K562 (cell line): Measurements from ENCODE around the gene PLXNB3. TPM values are rescaled to one million over a fixed set of nuclear protein-coding genes. Genes with fewer than 3 reads are reported as not detected.

Experiments
- CCNT2 ChIP-seq: IDR thresholded peaks from 2 replicates; pipeline ENCODE4 v1.6.1; 2011; ENCODE audit warnings: borderline replicate concordance, low read depth, mild to moderate bottlenecking, moderate library complexity, mixed read lengths, low read length; ENCODE audit not compliant: insufficient read length; ENCODE audit errors: extremely low read depth
- CHD1 ChIP-seq: fragments of 200-600 bp; sonication (generic); IDR thresholded peaks from one replicate; pipeline ENCODE4 v1.6.1; 2012; ENCODE audit warnings: mild to moderate bottlenecking, moderate library complexity, low read length, inconsistent platforms
- FOXJ2 ChIP-seq: fragments of 200-800 bp; sonication (Bioruptor generic); IDR thresholded peaks from 2 replicates; pipeline ENCODE4 v1.6.1; 2016; ENCODE audit warnings: missing genetic modification characterization, missing compliant biosample characterization
- GTF2E2 ChIP-seq: fragments of 200-800 bp; sonication (Bioruptor generic); IDR thresholded peaks from 2 replicates; pipeline ENCODE4 v1.6.1; 2016; ENCODE audit warnings: missing genetic modification characterization, missing compliant biosample characterization
- HDAC2 ChIP-seq: fragments of 450-650 bp; IDR thresholded peaks from 2 replicates; pipeline ENCODE4 v1.6.1; 2016; ENCODE audit warnings: mild to moderate bottlenecking
- HMG20A ChIP-seq: fragments of 450-650 bp; formaldehyde crosslinking; conservative IDR thresholded peaks from 2 replicates; pipeline ENCODE4 v1.4.0; 2020; ENCODE audit warnings: mild to moderate bottlenecking, mixed read lengths
- HNRNPK ChIP-seq: fragments of 200-400 bp; formaldehyde crosslinking; IDR thresholded peaks from one replicate; pipeline ENCODE4 v1.6.1; 2018; ENCODE audit warnings: mild to moderate bottlenecking, low read depth, low read length; ENCODE audit not compliant: poor library complexity, severe bottlenecking
- ILF3 ChIP-seq: fragments of 450-650 bp; IDR thresholded peaks from 2 replicates; pipeline ENCODE4 v1.6.1; 2018; ENCODE audit warnings: antibody characterized with exemption, mild to moderate bottlenecking, moderate library complexity, borderline replicate concordance
- IRF2 ChIP-seq: sonication (generic); formaldehyde crosslinking; IDR thresholded peaks from 2 replicates; pipeline ENCODE4 v1.8.1; 2022; ENCODE audit warnings: mild to moderate bottlenecking, missing genetic modification reagents
- JUNB ChIP-seq: fragments of 450-650 bp; formaldehyde crosslinking; conservative IDR thresholded peaks from 2 replicates; pipeline ENCODE4 v1.4.0; 2020; ENCODE audit warnings: mild to moderate bottlenecking
- KHSRP ChIP-seq: fragments of 450-650 bp; IDR thresholded peaks from 2 replicates; pipeline ENCODE4 v1.6.1; 2017
- PHB2 ChIP-seq: fragments of 450-650 bp; IDR thresholded peaks from 2 replicates; pipeline ENCODE4 v1.6.1; 2017; ENCODE audit warnings: low read depth
- RNF2 ChIP-seq: sonication (generic); IDR thresholded peaks from 2 replicates; pipeline ENCODE4 v1.6.1; 2016
- SMAD4 ChIP-seq: fragments of 250-450 bp; sonication (Bioruptor Pico); conservative IDR thresholded peaks from 2 replicates; pipeline ENCODE4 v1.8.0; 2021; ENCODE audit warnings: inconsistent platforms, mild to moderate bottlenecking, moderate library complexity
- SRSF1 ChIP-seq: fragments of 200-400 bp; formaldehyde crosslinking; IDR thresholded peaks from 2 replicates; pipeline ENCODE4 v1.6.1; 2017; ENCODE audit warnings: mild to moderate bottlenecking, low read depth, low read length, moderate library complexity
- STAG1 ChIP-seq: sonication (generic); formaldehyde crosslinking; IDR thresholded peaks from 2 replicates; pipeline ENCODE4 v1.5.0; 2020; ENCODE audit warnings: missing genetic modification reagents, borderline replicate concordance
- TCF3 ChIP-seq: sonication (generic); formaldehyde crosslinking; IDR thresholded peaks from 2 replicates; pipeline ENCODE4 v1.4.0; 2020; ENCODE audit warnings: mild to moderate bottlenecking, missing genetic modification reagents
- TSC22D4 ChIP-seq: fragments of 450-650 bp; IDR thresholded peaks from 2 replicates; pipeline ENCODE4 v1.6.1; 2016; ENCODE audit warnings: missing genetic modification characterization, missing biosample characterization, control low read depth
- YBX1 ChIP-seq: fragments of 450-650 bp; IDR thresholded peaks from 2 replicates; pipeline ENCODE4 v1.7.1; 2016; ENCODE audit warnings: mild to moderate bottlenecking
- ZKSCAN1 ChIP-seq: fragments of 150-350 bp; IDR thresholded peaks from 2 replicates; pipeline ENCODE4 v1.6.1; 2016; ENCODE audit warnings: low read depth, low read length
- ZNF23 ChIP-seq: fragments of 250-450 bp; sonication (Bioruptor Pico); IDR thresholded peaks from 2 replicates; pipeline ENCODE4 v1.4.0; 2020; ENCODE audit warnings: mild to moderate bottlenecking
- ZNF551 ChIP-seq: fragments of 250-450 bp; sonication (Bioruptor Pico); IDR thresholded peaks from 2 replicates; pipeline ENCODE4 v1.5.0; 2021; ENCODE audit warnings: mild to moderate bottlenecking, moderate library complexity
- polyA plus RNA-seq, 8 experiments: library from polyadenylated mRNA; depleted of rRNA in 4 of 8; stranded (reverse) in 5 of 8; unstranded in 3 of 8; fragments of >200 nt; fragmentation: Nextera tagmentation in 2 of 8; fragmentation: Illumina TruSeq in 1 of 8; extraction: Ambion mirVana in 2 of 8; extraction: Trizol in 1 of 8; gene quantifications; 2 replicates each; pipeline versions ENCODE4 v1.2.1 to v1.2.3, GENCODE V29; 2011 to 2014; ENCODE audit warnings: inconsistent platforms in 1 of 8, missing spikeins in 1 of 8
- total RNA-seq, 7 experiments: library from RNA; depleted of rRNA in 6 of 7; stranded (reverse); fragments of >200 nt in 6 of 7; fragmentation: Illumina TruSeq in 2 of 7; extraction: Trizol in 2 of 7; gene quantifications; 2 replicates each; pipeline versions ENCODE4 v1.2.1 to v1.2.3, GENCODE V29; 2011 to 2021; ENCODE audit warnings: low replicate concordance in 1 of 7
- TF ChIP-seq, protein P1 (sequence below): fragments of 450-650 bp; conservative IDR thresholded peaks from 2 replicates; pipeline ENCODE4 v1.6.1; 2016; ENCODE audit warnings: missing genetic modification characterization, low read depth, mild to moderate bottlenecking, missing compliant biosample characterization, moderate library complexity
- TF ChIP-seq, protein P2 (sequence below), 3 experiments: IDR thresholded peaks in 2 of 3; conservative IDR thresholded peaks in 1 of 3; 2 replicates each; pipeline ENCODE4 v1.5.1; 2011 to 2012; ENCODE audit warnings: low read length in 3 of 3, mild to moderate bottlenecking in 3 of 3, control low read depth in 2 of 3, improper control_type of control experiment in 1 of 3, inconsistent platforms in 1 of 3, low read depth in 1 of 3, mixed read lengths in 1 of 3, moderate library complexity in 1 of 3; ENCODE audit not compliant: insufficient read depth in 2 of 3
- TF ChIP-seq, protein P3 (sequence below): fragments of 250-450 bp; sonication (Bioruptor Pico); IDR thresholded peaks from 2 replicates; pipeline ENCODE4 v1.4.0; 2020; ENCODE audit warnings: borderline replicate concordance

Gene PLXNB3
- total and polyA plus RNA-seq, 9 of the 15 experiments (the other 6 are each of a cell fraction or from before 2014, with no cell fraction given): 0.22 to 2.0 (median 1.4) TPM; not detected in 2

DNA sequence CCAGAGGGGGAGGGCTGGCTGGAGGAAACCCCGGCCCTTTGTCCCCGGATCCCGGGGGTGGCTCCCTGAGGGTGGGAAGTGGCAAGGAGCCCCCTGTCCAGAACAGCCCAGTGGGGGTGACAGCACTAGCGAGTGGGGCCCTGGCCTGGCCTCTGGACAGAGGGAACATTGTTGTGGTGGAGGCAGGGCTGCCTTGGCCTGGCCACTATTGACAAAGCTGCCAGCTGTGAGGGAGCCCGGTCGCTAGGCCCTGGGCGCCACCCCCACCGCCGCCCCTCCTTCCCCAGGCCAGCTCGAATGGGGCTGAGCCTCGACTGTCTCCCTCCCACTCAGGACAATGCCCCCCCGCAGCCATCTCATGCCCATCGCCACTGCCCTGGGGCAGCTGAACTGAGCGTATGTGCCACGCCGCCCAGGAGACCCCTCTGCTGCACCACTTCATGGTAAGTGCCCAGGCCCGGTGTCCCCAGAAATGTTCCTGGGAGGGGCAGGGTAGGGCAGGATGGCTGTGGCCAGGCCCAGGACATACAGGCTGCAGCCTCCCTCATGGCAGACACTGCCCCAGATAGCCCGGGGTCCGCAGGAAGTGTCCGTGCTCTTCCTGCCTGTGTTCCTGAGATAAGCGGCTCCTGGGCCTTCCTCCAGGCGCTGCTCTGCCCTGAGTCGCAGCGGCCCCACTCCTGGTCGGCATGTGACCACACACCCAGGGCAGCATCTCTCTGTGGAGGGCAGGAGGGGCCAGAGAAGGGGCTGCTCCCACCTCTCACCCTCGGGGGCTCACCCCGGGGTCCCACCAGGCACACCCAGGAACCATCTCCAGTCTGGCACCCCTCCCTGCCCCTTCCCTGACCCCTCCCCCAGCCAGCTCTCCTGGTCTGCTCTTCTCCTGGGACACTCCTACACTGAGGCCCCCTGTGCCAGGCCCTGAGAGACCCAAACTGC is 1.4 kb downstream of the PLXNB3 start (continued):
- TF ChIP-seq SRSF1: no peak
- peak; percentile 69 for TF ChIP-seq CHD1
- TF ChIP-seq FOXJ2 (tag): peak; percentile 54; the same call in 1 of the 2 replicates
- TF ChIP-seq HDAC2: no peak
- peak; percentile 89 for TF ChIP-seq CCNT2
- TF ChIP-seq RNF2: 0 out of 2 replicates have a peak, but pooled peaks have one; percentile 33
- peak; percentile 82 for TF ChIP-seq SMAD4 (CRISPR knock-in tag)
- peak; percentile 94 for TF ChIP-seq TCF3 (CRISPR knock-in tag)
- TF ChIP-seq ZKSCAN1: no peak
- no peak for TF ChIP-seq TSC22D4 (tag)
- TF ChIP-seq, protein P1, sequence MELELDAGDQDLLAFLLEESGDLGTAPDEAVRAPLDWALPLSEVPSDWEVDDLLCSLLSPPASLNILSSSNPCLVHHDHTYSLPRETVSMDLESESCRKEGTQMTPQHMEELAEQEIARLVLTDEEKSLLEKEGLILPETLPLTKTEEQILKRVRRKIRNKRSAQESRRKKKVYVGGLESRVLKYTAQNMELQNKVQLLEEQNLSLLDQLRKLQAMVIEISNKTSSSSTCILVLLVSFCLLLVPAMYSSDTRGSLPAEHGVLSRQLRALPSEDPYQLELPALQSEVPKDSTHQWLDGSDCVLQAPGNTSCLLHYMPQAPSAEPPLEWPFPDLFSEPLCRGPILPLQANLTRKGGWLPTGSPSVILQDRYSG (tag): peak; percentile 77; the same call in 1 of the 2 replicates
- TF ChIP-seq ZNF551 (CRISPR knock-in tag): no peak
- TF ChIP-seq GTF2E2 (tag): 0 out of 2 replicates have a peak, but pooled peaks have one; percentile 19
- TF ChIP-seq HMG20A (CRISPR knock-in tag): no peak
- no peak for TF ChIP-seq PHB2
- TF ChIP-seq, protein P2, sequence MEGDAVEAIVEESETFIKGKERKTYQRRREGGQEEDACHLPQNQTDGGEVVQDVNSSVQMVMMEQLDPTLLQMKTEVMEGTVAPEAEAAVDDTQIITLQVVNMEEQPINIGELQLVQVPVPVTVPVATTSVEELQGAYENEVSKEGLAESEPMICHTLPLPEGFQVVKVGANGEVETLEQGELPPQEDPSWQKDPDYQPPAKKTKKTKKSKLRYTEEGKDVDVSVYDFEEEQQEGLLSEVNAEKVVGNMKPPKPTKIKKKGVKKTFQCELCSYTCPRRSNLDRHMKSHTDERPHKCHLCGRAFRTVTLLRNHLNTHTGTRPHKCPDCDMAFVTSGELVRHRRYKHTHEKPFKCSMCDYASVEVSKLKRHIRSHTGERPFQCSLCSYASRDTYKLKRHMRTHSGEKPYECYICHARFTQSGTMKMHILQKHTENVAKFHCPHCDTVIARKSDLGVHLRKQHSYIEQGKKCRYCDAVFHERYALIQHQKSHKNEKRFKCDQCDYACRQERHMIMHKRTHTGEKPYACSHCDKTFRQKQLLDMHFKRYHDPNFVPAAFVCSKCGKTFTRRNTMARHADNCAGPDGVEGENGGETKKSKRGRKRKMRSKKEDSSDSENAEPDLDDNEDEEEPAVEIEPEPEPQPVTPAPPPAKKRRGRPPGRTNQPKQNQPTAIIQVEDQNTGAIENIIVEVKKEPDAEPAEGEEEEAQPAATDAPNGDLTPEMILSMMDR (IDR thresholded peaks at IDR 0.05 in 2 of 3, conservative IDR thresholded peaks at IDR 0.05 in 1 of 3; ENCODE audit: insufficient read depth in 2 of 3, low read depth in 1 of 3, low read length in 3 of 3): no peak
- TF ChIP-seq STAG1 (CRISPR knock-in tag): no peak
- no peak for TF ChIP-seq KHSRP
- TF ChIP-seq JUNB (CRISPR knock-in tag): no peak
- no peak for TF ChIP-seq HNRNPK
- TF ChIP-seq ZNF23: no peak
- no peak for TF ChIP-seq ILF3
- TF ChIP-seq, protein P3, sequence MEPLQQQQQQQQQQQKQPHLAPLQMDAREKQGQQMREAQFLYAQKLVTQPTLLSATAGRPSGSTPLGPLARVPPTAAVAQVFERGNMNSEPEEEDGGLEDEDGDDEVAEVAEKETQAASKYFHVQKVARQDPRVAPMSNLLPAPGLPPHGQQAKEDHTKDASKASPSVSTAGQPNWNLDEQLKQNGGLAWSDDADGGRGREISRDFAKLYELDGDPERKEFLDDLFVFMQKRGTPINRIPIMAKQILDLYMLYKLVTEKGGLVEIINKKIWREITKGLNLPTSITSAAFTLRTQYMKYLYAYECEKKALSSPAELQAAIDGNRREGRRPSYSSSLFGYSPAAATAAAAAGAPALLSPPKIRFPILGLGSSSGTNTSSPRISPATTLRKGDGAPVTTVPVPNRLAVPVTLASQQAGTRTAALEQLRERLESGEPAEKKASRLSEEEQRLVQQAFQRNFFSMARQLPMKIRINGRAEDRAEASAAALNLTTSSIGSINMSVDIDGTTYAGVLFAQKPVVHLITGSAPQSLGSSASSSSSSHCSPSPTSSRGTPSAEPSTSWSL (CRISPR knock-in tag): no peak
- TF ChIP-seq YBX1: no peak
- TF ChIP-seq IRF2: no peak
